Breast epithelium (tissue), 3 donors: Measurements from ENCODE around the gene RNF111.

ENCODE experiments used
- POLR2A ChIP-seq: fragments of 450-650 bp; IDR thresholded peaks from one replicate; pipeline ENCODE4 v1.6.1; 2016; ENCODE audit warnings: antibody characterized with exemption, mild to moderate bottlenecking, moderate library complexity
- POLR2AphosphoS5 ChIP-seq, 3 donors: sonication (generic); formaldehyde crosslinking; IDR thresholded peaks; one replicate each; pipeline ENCODE4 v1.6.1; 2017; ENCODE audit warnings: antibody characterized with exemption in 3 of 3

- TF ChIP-seq POLR2A (no peak), POLR2AphosphoS5 (IDR thresholded peaks at IDR 0.05) (no peak)
Measured at GRCh38 chr15:59115047-59115446, 127.6 kb downstream of the RNF111 start.
